DMS79 treated with DMSO at 0.1 percent for 48 hours (cell line): ENCODE results near the gene NUTM2A.
"Not testable (repeated sequence)": the region's sequence is repeated elsewhere in the genome, so short reads cannot be mapped to it uniquely, and the experiment has no call there.

Source experiments
- DNase-seq: peaks from one replicate; lab custom pipeline; 2025; lab: John Stamatoyannopoulos, UW

Gene NUTM2A, protein sequence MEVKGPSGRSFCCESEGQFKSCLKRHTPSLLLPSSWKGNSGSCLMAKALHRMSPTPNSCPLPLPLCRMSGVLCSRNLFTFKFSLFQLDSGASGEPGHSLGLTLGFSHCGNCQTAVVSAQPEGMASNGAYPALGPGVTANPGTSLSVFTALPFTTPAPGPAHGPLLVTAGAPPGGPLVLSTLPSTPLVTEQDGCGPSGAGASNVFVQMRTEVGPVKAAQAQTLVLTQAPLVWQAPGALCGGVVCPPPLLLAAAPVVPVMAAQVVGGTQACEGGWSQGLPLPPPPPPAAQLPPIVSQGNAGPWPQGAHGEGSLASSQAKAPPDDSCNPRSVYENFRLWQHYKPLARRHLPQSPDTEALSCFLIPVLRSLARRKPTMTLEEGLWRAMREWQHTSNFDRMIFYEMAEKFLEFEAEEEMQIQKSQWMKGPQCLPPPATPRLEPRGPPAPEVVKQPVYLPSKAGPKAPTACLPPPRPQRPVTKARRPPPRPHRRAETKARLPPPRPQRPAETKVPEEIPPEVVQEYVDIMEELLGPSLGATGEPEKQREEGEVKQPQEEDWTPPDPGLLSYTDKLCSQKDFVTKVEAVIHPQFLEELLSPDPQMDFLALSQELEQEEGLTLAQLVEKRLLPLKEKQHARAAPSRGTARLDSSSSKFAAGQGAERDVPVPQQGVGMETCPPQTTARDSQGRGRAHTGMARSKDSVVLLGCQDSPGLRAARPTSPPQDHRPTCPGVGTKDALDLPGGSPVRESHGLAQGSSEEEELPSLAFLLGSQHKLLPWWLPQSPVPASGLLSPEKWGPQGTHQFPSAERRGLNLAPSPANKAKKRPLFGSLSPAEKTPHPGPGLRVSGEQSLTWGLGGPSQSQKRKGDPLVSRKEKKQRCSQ

DNA sequence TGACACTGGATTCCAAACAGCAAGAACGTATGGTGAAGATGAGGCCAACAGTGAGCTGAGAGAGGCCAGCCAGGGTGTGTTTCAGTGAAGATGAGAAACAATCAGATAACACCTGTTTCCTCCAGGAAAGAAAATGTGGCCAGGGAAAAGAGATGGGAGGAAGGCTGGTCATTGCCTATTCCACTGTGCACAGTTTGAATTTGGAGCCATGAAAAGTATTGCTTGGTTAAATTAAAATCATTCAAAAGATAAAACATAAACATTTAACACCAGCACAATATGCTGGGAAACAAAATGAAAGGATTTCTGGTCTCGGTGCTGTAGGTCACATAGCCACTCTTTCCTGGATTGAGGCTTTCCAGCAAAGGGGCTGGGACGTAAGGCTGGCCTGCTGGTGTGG, at the start of gene NUTM2A:
Gene NUTM2A, plus strand, starts transcription at position 301 of the 400 bp plus-strand sequence. CDS start 383 bp downstream, outside the sequence.
- not testable (repeated sequence) for DNase-seq

DNA sequence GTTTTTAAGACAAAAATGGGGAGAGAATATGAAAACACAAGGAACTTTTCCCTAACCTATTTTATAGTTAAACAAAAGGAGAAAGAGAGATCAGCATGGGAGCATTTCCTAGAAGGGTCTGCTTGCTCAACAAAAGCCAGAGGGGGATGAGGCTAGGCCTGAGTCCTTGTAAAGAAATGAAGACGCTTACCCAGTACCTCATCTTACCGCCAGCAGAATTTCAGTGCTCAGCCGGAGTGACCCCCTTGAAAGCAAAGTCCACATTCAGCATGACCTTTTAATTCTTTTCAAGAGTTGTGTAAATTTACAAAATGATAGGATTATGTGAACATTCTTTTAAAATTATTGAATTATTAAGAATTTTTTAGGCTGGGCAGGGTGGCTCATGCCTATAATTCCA, 47.7 kb upstream of the NUTM2A start:
- not testable (repeated sequence) for DNase-seq

DNA sequence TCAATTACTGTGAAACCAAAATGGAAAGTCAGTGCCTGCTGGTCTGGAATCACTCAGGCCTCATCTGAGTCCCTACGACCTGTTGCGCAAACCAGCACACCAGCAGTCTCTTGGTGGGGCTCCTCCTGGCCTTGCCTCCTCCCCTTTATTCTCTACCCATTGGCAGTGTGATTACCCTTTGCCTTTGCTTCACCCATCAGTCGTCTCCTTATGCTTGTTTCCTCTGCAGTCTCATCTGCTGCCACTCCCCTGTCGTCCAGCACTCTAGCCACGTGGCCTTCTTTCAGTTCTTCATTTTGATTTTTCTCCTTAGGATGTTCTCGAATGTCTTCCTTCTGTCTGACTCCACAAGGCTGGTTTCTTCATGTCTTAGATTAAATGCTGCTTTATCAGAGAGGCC, 40.8 kb upstream of the NUTM2A start:
- not testable (repeated sequence) for DNase-seq

DNA sequence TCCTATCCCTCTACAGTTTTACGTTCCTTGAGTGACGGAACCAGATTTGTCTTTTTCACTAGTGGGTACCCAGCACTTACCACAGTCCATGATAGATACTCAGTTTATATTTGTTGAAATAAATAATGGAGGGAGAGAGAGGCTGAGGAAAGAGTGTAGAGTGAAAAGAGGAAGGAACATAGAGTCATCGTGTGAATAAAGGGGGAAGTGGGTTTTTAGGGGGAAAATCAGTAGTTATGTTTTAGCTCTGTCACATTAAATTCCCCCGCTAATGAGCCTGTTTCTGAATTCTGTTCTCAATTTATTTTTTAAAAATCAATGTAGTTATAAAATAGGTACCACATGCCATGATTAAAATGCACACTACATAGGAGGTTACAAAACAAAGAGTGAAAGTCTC, 39.2 kb upstream of the NUTM2A start:
- DNase-seq = not testable (repeated sequence)

DNA sequence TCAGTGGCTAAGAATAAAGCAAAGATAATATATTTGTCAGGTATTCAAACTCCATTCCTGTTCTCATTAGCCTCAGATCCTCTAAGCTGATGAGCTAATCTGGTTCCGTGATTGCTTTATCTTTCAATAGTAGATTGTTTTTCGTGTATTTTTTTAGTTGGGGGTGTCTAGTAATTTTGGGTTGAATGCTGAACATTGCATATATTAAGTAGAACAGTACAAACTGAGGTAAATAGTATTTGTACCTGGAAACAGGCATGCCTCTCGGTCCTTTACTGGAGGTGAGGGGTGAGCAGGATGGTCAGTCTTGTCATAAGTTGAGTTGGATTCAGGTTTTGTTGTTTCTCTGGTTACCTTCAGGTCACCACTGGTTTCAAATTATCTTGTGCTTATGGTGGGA, 37.7 kb upstream of the NUTM2A start:
- not testable (repeated sequence) for DNase-seq

DNA sequence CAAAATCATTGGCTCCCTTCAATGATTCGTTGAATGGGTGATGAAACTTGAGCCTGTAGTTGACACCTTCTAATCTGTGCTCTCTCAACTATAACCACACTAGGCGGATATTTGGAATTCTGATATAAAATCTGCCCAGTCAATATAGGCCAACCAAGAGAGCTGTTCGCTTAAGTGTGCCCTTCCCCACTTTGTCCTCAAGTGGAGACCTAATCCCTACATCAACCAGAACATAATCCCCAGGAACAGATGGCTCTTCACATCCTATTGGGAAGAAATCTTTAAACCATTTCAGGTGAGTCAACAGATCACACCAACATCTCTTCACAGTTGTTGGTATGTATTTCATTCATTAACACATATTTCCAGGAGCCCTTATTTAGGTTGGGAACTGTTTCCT, 33.4 kb upstream of the NUTM2A start:
- DNase-seq = not testable (repeated sequence)

DNA sequence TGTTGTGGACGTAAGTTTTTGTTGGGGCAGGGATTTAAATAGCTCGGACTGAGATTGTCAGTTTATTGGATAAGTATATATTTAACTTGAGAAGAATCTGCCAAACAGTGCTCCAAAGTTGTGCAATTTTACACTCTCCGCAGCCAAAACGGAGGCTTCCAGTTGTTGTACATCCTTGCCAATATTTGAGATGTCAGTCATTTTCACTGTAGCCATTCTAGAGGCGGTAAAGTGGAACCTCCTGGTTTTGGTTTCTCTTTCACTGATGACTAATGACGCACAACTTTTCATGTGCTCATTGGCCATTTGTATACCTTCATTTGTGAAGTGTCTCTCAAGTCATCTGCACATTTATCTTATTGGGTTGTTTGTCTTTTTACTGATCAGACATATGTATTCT, 24.3 kb upstream of the NUTM2A start:
- not testable (repeated sequence) for DNase-seq

DNA sequence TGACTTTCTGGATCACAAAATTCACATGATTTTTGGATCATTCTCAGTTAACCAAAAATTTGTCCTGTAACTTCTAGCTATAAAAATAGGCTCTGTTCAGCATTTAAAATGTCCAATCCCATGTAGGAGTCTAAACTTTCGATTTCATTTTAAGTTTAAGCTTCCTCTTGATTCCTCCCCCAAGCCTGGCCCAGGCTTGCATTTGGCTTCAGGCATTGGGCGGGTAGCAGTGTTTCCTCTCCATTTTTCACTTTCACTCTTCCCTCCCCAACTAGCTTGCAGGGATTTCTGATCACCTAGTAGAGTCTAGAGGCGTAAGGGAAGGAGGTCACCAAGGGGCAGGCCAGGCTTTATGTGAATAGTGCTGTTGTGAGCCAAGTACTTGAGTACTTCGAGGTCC, 20.4 kb upstream of the NUTM2A start:
- not testable (repeated sequence) for DNase-seq

DNA sequence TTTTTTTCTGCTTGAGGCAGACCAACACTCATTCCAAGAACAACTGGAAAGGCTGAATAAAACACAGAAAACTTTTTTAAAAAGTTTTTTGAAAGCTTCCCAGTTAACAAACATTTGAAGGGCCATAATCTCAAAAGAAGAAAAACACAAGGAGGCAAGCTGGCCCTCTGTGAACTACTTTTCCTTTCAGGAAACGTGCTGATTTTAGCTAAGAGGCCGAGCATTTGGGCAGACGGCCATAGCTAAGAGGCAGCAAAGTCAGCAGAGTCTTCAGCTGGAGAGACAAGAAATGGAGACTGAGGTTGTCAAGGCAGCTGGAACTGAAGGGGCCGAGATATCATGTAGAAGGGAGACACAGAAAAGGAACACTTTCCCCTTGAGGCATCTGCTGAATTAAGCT, 18.3 kb upstream of the NUTM2A start:
- not testable (repeated sequence) for DNase-seq

DNA sequence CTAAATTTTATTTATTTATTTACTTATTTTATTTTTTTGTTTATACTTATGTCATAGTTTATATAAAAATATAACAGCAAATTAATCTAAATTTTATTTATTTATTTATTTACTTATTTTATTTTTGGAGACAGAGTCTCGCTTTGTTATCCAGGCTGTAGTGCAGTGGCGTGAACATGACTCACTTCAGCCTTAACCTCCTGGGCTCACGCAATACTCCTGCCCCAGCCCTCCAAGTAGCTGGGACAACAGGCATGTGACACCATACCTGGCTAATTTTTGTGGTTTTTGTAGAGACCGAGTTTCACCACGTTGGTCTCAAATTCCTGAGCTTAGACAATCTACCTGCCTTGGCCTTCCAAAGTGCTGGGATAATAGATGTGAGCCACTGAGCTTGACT, 14.9 kb upstream of the NUTM2A start:
- not testable (repeated sequence) for DNase-seq

DNA sequence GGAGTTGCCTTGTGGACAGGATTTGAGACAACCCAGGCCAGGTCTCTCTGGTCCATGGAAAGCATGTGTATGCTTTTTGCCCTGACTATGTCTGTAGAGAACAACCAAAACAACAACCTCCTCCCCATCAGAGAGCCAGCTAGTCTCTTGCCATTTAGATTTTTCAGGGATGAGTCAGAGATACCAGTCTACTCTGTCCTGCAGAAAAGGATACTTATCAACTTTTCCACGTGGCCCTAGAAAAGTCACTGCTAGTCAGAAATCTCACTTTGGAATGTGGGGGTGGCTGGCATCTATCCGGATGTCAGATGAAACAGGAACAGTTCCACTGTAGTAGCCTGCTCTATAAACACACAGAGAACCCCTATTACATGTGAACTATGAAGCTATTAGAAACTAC, 13.4 kb upstream of the NUTM2A start:
- DNase-seq = not testable (repeated sequence)

DNA sequence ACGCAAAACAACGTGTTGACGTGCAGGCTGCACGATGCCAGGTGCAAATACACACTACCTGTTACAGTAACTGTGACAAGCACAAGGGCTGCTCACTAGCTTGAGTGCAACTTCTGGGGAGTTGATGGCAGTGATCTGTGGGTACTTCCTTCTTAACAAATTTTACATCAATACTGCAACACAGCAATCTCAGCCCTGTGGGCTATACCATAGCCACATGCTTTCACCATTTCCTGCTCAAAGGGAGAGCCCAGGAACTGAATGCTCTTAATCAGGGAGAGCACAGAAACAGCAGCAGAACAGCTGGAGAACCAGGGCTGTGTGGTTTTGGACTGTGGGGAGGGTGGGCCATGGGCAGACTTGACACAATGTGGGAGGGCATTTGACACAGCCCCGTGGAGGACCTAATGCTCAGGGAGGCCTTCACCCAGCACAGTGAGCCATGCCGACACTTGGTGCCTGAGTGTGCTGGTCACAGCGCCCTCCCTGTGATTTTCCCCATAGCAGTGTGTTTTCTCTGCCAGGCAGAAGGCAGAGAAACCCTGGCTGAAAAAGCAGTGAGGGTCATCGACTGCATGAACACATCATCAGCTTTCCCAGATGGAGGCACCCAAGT, 12.0 kb upstream of the NUTM2A start:
- not testable (repeated sequence) for DNase-seq

DNA sequence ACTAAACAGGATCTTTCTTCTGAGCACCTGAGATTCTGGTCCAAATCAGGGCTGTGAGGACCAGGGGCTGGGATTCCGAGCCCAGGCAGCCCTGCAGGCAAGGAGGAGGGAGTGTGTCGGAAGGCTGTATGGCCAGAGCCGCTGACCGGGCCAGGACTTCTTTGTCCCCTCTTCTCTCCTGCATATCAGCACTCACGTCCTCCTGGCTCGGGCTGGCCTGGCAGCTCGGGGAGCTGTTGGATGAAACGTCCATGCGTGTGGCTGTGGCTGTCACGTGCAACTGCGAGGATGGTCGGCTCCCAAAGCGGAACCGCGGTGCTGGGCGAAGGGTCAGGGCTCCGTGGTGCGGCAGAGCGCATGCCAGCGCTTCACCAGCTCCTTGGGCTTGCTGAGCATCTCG, 11.4 kb upstream of the NUTM2A start:
- DNase-seq = not testable (repeated sequence)

DNA sequence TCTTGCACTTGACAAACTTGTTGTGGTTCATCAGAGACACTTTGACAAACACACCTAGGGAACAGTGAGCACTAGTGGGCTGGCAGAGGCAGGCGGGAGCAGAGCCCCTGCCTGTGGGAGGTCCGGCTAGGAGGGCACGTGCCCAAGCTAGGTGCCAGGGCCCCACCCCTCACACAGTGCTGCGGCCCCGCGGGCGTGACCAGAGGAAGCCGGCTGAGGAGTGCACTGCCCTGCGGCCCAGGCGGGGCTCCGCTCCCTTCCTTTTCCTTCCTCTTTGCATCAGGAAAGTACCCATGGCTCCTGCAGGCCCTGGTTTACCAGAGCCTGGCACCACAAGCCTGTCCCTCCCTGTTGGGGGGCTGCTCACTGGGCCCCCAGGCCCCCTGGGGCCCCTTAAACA, 9.1 kb upstream of the NUTM2A start:
- not testable (repeated sequence) for DNase-seq

DNA sequence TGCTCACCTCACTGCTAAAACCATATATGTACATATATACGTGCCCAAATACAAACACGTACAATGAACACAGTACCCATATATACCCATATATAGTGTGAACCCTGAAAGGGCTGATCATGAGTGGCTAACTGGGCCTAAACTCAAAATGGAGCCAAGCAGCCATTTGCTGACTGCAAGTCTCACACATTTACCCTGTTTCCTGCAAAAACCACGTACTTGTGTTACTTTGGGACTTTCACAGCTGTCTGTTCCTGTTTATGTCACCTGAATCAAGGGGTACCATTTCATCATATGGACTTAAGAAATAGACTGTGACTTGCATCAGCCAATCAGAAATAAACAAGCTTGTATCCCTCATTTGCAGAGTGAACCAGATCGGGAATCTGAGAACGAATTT, 5.9 kb upstream of the NUTM2A start:
- not testable (repeated sequence) for DNase-seq

DNA sequence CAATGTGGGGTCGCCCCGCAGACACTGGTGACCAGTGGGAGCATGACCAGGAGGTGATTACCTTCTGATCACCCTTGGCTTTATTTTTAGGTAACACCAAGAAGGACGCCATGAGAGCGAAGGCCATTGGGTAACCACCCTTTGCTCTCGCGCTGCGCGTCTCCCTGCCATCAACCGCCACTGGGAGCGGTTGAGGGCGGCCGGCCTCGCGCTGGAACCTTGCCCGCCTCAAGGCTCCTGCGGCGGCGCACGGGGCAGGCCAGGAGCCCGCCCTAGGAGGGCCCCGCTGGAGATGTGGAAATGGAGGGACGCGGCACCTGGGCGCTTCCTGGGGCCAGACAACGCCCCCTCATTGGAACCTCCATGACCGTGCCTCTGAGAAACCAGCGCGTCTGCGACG, 2.5 kb upstream of the NUTM2A start:
- DNase-seq = not testable (repeated sequence)

DNA sequence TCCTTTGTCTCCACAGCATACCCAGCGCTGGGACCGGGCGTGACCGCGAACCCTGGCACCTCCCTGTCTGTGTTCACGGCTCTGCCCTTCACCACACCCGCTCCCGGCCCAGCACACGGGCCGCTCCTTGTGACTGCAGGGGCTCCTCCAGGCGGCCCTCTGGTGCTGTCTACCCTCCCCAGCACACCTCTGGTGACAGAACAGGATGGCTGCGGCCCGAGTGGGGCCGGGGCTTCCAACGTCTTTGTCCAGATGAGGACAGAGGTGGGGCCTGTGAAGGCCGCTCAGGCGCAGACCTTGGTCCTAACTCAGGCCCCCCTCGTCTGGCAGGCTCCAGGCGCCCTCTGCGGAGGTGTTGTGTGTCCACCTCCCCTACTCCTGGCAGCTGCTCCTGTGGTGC, 3.0 kb downstream of the NUTM2A start:
- DNase-seq = not testable (repeated sequence)

DNA sequence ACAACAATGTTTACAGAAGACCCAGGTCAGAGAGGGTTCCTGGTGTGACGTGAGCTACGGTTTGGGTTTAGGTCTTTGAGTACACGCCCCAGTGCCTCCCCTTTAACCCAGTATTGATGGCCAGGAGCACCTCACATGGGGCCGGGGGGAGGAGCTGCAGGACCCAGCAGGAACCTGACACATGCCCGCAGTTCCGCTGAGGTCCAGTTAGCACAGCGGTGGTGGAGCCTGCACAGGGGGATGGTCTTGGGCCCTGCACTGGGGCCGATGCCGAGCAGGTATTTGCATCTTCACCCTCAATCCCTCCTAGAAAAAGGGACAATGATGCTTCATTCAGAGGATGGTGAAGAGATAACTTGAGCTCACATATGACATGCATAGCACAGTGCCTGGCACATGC, 4.0 kb downstream of the NUTM2A start:
- DNase-seq = not testable (repeated sequence)

DNA sequence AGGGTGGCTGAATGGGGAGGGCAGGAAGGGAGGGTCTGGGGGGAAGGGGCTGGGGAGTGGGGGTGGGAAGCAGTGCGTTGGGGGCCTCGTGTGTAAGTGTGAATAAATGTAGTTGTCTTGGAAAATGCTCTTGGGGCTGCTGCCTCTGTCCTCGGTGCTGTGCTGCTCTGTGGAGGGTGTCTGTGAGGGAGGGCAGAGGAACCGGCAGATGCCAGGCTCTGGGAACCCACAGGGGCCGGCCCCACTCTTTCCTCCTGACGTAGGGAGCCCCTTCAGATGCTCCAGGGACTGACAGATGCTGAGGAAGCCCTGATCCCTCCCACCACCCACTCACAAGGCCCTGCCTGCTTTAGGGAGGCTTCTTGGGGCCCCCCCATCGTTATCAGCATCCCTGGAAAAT, 9.6 kb downstream of the NUTM2A start:
- not testable (repeated sequence) for DNase-seq

DNA sequence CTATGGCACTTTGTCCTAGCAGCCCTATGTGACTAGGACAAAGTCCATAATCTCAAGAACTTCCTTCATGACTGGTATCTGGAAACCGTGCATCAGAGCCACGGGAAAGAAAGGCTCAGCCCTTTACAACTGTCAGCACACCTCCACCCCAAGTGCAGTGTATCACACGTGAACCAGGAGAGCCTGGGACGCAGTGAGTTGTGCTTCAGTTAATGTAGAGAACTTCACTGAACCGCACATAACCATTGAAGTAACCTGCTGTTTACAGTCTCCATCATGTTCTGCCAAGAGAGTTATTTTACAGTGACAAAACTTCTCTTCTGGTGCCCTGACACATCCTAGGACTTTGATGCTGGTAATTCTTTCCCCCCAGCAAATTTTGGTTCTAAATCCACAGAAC, 12.0 kb downstream of the NUTM2A start:
- DNase-seq = not testable (repeated sequence)

DNA sequence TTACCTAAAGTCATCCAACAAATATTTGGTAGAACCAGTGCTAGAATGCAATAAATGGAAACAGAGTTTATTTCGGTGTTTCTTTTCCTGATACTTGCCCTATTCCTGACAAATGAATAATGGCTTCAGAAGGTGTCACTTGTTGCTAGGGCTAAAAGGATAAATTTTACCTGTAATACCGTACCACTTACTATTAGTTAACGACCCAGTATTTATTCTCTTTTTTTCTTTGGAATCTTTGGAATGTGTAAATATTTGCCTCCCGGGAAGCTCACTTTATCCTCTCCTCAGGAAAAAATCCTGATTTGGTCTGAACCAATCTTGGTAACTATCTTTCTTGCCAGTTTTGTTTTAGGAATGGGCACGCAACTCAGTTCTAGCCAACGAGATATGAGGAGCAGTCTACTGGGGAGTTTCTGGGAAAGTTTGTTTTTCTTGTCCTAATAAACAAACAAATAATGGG, 14.1 kb downstream of the NUTM2A start:
- DNase-seq = not testable (repeated sequence)

DNA sequence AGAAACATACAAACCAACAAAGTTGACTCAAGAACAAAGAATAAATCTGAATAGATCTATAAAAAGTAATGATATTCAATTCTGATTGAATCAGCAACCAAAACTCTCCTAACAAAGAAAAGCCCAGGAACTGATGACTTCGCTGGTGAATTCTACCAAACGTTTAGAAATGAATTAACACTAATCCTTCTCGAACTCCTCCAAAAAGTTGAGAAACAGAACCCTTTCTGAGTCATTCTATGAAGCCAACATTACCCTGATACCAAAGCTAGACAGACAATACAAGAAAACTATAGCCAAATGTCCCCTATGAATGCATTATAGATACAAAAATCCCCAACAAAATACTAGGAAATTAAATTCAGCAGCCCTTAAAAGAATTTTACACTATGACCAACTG, 16.9 kb downstream of the NUTM2A start:
- not testable (repeated sequence) for DNase-seq
